IPS-18c (cell line): ENCODE data around the gene GM2A.

Source experiments
- H3K4me3 ChIP-seq: 2 replicates; pipeline ENCODE4 v1.7.0; 2013; ENCODE audit warnings: low read depth, mild to moderate bottlenecking, low read length, moderate library complexity; ENCODE audit not compliant: insufficient read depth
- H3K9me3 ChIP-seq: one replicate; pipeline ENCODE4 v1.6.1; 2013; ENCODE audit warnings: mild to moderate bottlenecking, low read length, moderate library complexity; ENCODE audit not compliant: control insufficient read depth, insufficient read depth

GM2A gene

DNA sequence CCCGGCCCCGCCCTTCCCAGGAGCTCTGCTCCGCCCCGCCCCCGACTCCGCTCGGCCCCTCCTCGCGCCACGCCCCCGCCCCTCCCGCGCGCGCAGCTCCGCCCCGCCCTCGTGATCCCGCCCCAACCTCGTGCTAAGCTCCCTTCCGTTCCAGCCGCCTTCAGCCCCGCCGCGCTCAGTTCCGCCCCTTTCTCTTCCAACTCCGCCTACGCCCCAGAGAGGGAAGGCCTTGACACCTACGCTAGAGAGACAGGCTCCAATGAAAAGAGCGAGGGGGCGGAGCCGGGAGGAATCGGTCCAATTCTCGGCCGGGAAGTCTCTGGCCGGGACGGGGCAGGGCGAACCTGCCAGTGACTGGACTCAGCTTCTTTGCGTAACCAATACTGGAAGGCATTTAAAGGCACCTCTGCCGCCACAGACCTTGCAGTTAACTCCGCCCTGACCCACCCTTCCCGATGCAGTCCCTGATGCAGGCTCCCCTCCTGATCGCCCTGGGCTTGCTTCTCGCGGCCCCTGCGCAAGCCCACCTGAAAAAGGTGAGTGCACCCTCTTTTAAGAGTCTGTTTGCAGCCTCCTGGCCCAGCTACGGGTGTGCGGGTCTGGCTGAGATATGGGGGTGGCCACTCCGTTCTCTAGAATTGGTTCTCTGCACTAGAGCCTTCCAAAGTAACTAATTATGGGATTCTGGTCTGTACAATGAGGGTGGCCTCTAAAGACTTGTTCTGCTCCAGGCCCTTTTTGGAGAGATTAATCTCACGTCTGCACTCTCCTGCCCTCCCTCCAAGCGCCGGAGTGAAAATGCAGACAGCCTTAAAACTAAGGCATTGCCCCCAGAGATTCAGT is at the start of gene GM2A:
GM2A (plus strand) TSS at position 424 of the 843 bp plus-strand sequence; CDS start at position 456, 32 bp downstream.
- no peaks in the 10 kb centered on the region for H3K9me3 ChIP-seq
- peak within 1 kb of the TSS; percentile 64 for H3K4me3 ChIP-seq

GRCh38 chr5:151204051-151204450 is 48.9 kb upstream of the GM2A start:
- Histone ChIP-seq H3K9me3 (no peaks in the 10 kb centered on the region), H3K4me3 (no peak overlapping the region)

DNA sequence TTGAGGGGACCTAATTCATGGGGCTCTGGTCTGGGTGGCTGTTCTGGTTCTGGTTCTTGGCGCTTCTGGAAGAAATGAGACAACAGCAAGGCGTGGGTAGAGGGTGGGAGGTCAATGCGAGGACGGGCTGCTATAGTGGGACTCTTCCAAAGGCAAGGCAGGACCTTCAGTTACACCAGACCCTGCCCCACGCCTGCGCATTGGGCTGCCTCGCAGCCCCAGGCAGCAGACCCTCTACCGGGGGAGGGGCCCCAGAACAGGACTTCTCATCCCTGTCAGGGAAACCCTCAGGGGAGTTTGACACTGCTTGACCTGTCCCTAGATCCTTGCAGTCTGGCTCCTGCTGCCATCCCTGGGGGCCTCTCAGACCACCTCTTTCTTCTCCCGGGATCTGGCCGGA is 47.6 kb upstream of the GM2A start:
- H3K4me3 ChIP-seq = no peak overlapping the region
- no peaks in the 10 kb centered on the region for H3K9me3 ChIP-seq

DNA sequence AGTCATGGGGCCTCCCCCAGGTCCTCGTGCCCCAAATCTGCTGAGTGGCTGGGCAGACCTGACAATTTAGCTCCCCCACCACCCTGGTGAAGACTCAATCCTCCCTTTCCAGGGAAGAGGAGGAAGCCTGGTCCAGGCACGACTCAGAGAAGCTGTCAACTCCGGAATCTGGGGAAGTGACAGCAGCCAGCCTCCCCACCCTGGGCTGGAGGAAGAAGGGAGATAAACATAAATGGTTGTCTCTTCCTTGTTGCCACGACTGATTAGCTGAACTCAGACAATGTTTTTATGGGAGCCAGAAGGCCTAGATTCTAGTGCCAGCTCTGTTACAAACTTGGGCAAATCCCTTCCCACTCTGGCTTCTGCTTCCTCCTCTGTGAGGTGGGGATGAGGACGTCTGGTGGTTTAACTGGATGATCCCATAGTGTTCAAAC is 44.5 kb upstream of the GM2A start:
- H3K4me3 ChIP-seq = no peak overlapping the region
- H3K9me3 ChIP-seq = no peaks in the 10 kb centered on the region

DNA sequence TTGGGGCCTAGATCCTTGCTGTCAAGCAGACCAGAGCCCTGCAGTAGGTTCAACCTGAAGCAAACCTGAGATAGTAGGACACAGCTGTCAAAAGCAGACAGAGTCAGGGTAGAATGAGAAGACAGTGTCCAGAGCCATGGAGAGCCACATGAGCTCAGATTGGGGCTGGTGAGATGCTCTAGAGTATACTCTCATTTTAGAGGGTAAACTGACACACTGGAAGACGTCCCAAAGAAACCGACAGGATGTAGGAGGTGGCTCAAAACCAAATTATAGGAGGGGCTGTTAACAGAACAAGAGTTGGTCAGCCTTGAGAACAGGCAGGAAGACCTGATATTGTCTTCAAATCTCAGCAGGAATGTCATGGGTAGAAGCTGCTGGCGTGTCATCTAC is 40.6 kb upstream of the GM2A start:
- Histone ChIP-seq H3K4me3 (no peak overlapping the region), H3K9me3 (no peaks in the 10 kb centered on the region)

DNA sequence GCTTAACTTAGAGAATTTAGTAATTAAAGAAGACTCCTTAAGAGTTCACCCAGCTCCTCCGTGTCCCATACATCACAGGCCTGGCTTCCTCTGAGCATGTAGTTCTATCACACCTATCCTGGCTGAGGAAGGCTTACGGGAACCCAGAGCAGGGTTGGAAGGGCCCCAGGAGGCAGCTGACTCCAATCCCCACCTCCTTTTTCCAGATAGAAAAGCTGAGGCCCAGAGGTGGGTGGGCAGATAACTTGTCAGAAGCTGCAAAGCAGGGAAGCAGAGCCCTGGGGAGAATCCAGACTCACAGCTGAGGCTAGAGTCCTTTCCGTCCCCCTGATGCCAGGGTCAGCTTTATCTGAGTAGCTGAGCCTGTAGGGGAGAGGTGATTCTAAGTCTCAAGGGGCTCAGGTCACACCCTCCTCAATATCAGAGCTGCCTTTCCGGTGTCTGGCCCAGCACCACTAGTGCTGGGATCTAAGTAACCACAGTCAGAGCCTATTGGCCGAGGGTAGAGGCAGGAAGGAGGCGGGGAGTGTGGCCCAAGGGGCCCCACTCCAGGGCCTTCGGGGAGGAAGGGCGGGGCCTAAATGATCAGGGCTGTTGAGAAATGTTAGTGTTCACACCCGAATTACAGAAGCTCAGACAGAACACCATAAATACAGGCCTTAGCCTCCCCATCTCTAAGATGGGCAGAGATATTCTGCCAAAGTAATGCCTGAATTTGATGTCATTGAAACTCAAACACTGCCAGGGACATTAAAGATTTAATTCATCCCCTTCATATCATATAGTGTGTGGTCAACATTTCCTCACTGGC is 39.0 kb upstream of the GM2A start:
- H3K9me3 ChIP-seq = no peaks in the 10 kb centered on the region
- no peak overlapping the region for H3K4me3 ChIP-seq

DNA sequence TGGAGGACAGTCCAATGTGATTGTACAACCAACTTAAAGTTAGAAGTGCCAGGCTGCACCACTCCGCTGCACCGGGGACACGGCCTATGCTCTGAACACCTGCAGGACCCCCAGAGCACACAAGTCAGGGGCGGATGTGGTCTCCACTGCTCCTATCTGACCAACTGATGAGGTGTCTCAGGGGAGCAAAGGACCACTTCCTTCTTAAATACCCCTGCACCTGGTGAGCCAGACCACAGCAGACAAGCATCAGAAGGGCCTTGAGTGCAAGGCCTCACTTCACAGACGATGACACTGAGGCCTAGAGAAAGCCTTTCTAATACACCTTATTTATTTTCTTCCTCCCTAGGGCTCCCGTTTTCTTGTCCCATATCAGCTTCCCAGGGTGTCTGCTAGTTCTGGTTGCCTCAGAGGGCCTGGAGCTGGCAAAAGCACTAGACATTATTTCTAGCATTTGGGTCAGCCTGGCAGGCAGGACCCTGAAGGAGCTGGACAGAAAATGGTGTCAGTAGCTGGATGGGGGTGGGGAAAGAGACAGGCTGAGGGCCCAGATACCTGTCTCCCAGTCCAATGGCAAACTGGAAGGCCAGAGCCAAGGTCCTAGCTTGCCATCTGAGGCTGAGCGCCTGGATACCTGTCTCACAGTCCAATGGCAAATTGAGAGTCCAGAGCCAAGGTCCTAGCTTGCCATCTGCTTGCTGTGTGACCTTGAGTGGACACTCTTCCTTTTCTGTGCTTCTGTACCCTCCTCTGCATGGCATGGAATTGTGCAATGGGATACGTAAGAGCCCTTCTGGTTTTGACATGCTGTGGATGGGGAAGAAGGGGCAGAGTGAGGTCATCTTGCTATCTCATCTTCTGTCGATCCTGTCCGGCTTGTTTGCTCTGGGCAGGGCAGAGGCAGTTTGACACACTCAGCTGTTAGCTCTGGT is 38.1 kb upstream of the GM2A start:
- Histone ChIP-seq H3K4me3 (no peak overlapping the region), H3K9me3 (no peaks in the 10 kb centered on the region)

GRCh38 chr5:151215546-151215880 is 37.5 kb upstream of the GM2A start:
- no peak overlapping the region for H3K4me3 ChIP-seq
- H3K9me3 ChIP-seq = no peaks in the 10 kb centered on the region

- Histone ChIP-seq H3K9me3 (no peaks in the 10 kb centered on the region), H3K4me3 (no peak overlapping the region)
These were observed 36.2 kb upstream of the GM2A start for GRCh38 chr5:151216781-151217180.

GRCh38 chr5:151218177-151218576 is 34.8 kb upstream of the GM2A start:
- no peaks in the 10 kb centered on the region for H3K9me3 ChIP-seq
- no peak overlapping the region for H3K4me3 ChIP-seq

- Histone ChIP-seq H3K4me3 (no peak overlapping the region), H3K9me3 (no peaks in the 10 kb centered on the region)
These were observed 33.8 kb upstream of the GM2A start for GRCh38 chr5:151219138-151219537.

GRCh38 chr5:151219789-151220188 is 33.2 kb upstream of the GM2A start:
- H3K4me3 ChIP-seq = no peak overlapping the region

DNA sequence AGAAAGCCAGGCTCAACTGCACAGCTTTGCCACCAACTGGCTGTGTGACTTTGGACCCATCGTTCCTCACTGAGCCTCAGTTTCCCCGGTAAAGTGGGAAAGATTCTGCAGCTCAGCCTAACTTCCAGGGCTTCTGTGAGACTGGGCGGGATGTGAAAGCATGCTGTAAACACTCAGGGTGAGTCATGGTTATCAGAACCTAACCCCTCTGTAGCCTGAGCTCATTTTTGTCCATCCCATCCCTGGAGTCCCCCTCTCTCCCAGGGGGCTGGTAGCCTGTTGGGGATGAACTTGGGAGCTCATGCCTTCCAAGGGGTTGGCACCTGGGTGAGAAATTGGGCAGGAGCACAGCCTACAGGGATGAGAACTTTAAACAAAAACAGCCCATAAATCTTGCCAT is 31.4 kb upstream of the GM2A start:
- no peaks in the 10 kb centered on the region for H3K9me3 ChIP-seq
- H3K4me3 ChIP-seq = no peak overlapping the region

More at GRCh38 chr5:151219789-151220188, 33.2 kb upstream of the GM2A start:
- no peaks in the 10 kb centered on the region for H3K9me3 ChIP-seq

- Histone ChIP-seq H3K4me3 (no peak overlapping the region; the same call in 1 of the 2 replicates), H3K9me3 (no peaks in the 10 kb centered on the region)
These were observed 30.8 kb upstream of the GM2A start for GRCh38 chr5:151222054-151222789.

GRCh38 chr5:151222790-151223446 is 30.1 kb upstream of the GM2A start:
- Histone ChIP-seq H3K4me3 (peak overlapping the region; percentile 82; the same call in 1 of the 2 replicates), H3K9me3 (no peaks in the 10 kb centered on the region)
